SH-SY5Y (cell line): ENCODE data around the gene TMEM63B.

Experiments
- GATA2 ChIP-seq: IDR thresholded peaks from 2 replicates; pipeline ENCODE4 v1.6.1; 2011; ENCODE audit warnings: mild to moderate bottlenecking, low read depth, low read length
- GATA3 ChIP-seq: IDR thresholded peaks from 2 replicates; pipeline ENCODE4 v1.6.1; 2011; ENCODE audit warnings: low read depth, mild to moderate bottlenecking, low read length, moderate library complexity

DNA sequence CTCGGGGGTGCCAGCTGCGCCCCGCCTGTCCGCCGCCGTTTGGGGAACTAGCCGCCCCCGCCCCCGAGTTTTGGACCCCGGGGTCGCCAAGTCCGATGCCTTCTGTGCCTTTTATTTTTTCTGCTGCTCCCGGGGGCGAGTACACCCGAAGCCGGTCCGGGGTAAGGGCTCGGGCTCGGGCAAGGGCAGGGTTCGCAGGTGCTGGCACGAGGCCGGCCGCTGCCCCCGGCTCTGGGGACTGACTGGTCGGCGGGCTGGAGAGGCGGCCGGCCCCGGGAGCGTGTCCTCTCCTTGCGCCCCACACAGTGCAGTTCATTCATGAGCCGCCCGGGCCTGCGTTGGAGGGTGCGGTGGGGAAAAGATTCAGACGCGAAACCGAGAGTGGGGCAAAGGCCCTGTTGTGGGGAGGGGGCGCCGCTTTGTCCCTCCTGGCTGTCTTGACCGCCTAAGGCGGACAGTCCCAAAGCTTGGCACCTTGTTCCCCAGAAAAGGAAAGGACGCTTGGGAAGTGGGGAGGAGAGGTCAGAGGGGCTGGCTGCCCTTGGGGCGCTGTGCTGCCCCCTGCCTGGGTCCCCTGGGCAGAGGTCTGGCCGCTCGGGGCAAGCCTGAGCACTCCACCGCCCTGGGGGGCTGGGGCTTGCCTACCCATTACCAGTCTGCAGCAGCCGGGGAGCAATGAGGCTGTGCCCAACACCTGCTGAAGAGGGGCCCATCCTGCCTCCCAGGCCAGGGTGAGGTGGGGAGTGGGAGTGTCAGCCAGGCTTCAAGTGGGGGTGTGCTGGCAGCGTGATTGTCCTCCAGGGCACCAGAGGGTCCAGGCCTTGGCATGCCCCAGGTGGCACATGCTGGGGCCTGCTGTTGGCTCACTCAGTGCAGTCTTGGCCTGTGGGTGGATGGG, 915 bp downstream of the TMEM63B start:
- TF ChIP-seq GATA2 (no peak), GATA3 (no peak)
